Osteoblast (primary cell): ENCODE data around the gene SYT12. TPM values are rescaled to one million over a fixed set of nuclear protein-coding genes. Genes with fewer than 3 reads are reported as not detected.
A peak's percentile ranks its signal among the peaks of the same experiment; 100 is the strongest.

Experiments used
- DNase-seq: peaks from one replicate; pipeline ENCODE4 v3.0.0; 2011; ENCODE audit warnings: low spot score, mixed read lengths; ENCODE audit not compliant: insufficient read length; ENCODE audit errors: missing footprints
- H2AFZ ChIP-seq: 2 replicates; pipeline ENCODE4 v1.6.0; 2011; ENCODE audit warnings: mild to moderate bottlenecking, low read length
- H3K27ac ChIP-seq: 2 replicates; pipeline ENCODE4 v1.5.1; 2011; ENCODE audit warnings: mild to moderate bottlenecking, low read depth, low read length, moderate library complexity
- H3K27me3 ChIP-seq: 2 replicates; pipeline ENCODE4 v1.6.0; 2012; ENCODE audit warnings: mild to moderate bottlenecking, control low read depth, inconsistent platforms, low read length, moderate library complexity; ENCODE audit not compliant: insufficient read depth
- H3K36me3 ChIP-seq: 2 replicates; pipeline ENCODE4 v1.5.1; 2011; ENCODE audit warnings: mild to moderate bottlenecking, low read length, control low read depth, moderate library complexity; ENCODE audit not compliant: insufficient read depth
- H3K4me1 ChIP-seq: 2 replicates; pipeline ENCODE4 v1.5.1; 2011; ENCODE audit warnings: mild to moderate bottlenecking, low read length, control low read depth, moderate library complexity; ENCODE audit not compliant: insufficient read depth
- H3K4me2 ChIP-seq: 2 replicates; pipeline ENCODE4 v1.6.0; 2011; ENCODE audit warnings: mild to moderate bottlenecking, low read length; ENCODE audit not compliant: insufficient read depth
- H3K4me3 ChIP-seq: fragments of 200-600 bp; sonication (generic); 3 replicates; pipeline ENCODE4 v1.5.1; 2012; ENCODE audit warnings: mild to moderate bottlenecking, low read length, inconsistent platforms; ENCODE audit not compliant: insufficient read depth
- H3K79me2 ChIP-seq: 2 replicates; pipeline ENCODE4 v1.6.0; 2012; ENCODE audit warnings: mild to moderate bottlenecking, low read length, control low read depth, inconsistent platforms; ENCODE audit not compliant: insufficient read depth
- H3K9me3 ChIP-seq: 2 replicates; pipeline ENCODE4 v1.5.1; 2011; ENCODE audit warnings: low read depth, low read length, control low read depth
- H4K20me1 ChIP-seq: 2 replicates; pipeline ENCODE4 v1.6.0; 2012; ENCODE audit warnings: mild to moderate bottlenecking, low read length, control low read depth; ENCODE audit not compliant: insufficient read depth
- total RNA-seq: library from RNA; depleted of rRNA; stranded (reverse); fragments of >200 nt; gene quantifications from 2 replicates; pipeline ENCODE4 v1.2.3, GENCODE V29; 2012
- TF ChIP-seq, protein P1 (sequence below): IDR thresholded peaks from 2 replicates; pipeline ENCODE4 v1.5.1; 2011; ENCODE audit warnings: mild to moderate bottlenecking, low read depth, low read length, moderate library complexity; ENCODE audit errors: extremely low read depth

The SYT12 gene
- total RNA-seq, 1 donor: 4.0 TPM

DNA sequence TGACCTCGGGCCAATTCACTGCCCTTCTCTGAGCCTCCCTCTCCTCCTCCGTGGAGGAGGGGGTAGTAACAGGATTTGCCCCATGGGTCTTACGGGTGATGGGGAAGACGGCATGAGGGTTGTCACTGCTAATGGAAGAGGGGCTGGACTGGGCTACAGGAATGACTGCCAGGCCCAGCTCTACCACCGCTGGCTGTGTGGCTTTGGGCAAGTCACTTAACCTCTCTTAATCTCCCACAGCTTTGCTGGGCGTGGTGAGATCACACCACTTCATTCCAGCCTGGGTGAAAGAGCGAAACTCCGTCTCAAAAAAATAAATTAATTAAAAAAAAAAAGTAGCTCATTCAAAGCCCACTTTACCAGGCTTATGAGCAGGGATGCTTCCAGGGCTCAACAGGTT is 2.8 kb downstream of the SYT12 start:
- no peak overlapping the region for H2AFZ ChIP-seq
- H4K20me1 ChIP-seq: no peaks in the 10 kb centered on the region
- H3K4me1 ChIP-seq: peaks cover 26% of the 10 kb centered on the region
- H3K4me3 ChIP-seq: no peak overlapping the region
- DNase-seq: peak; percentile 46
- H3K9me3 ChIP-seq: no peaks in the 10 kb centered on the region
- H3K36me3 ChIP-seq: no peaks in the 10 kb centered on the region
- H3K79me2 ChIP-seq: no peaks in the 10 kb centered on the region
- TF ChIP-seq, protein P1, sequence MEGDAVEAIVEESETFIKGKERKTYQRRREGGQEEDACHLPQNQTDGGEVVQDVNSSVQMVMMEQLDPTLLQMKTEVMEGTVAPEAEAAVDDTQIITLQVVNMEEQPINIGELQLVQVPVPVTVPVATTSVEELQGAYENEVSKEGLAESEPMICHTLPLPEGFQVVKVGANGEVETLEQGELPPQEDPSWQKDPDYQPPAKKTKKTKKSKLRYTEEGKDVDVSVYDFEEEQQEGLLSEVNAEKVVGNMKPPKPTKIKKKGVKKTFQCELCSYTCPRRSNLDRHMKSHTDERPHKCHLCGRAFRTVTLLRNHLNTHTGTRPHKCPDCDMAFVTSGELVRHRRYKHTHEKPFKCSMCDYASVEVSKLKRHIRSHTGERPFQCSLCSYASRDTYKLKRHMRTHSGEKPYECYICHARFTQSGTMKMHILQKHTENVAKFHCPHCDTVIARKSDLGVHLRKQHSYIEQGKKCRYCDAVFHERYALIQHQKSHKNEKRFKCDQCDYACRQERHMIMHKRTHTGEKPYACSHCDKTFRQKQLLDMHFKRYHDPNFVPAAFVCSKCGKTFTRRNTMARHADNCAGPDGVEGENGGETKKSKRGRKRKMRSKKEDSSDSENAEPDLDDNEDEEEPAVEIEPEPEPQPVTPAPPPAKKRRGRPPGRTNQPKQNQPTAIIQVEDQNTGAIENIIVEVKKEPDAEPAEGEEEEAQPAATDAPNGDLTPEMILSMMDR: no peak
- no peak overlapping the region for H3K4me2 ChIP-seq
- no peaks in the 10 kb centered on the region for H3K27me3 ChIP-seq
- H3K27ac ChIP-seq: no peak overlapping the region

- DNase-seq: peak; percentile 46
- Histone ChIP-seq H3K79me2 (no peaks in the 10 kb centered on the region), H3K4me1 (peaks cover 29% of the 10 kb centered on the region), H3K4me3 (no peak overlapping the region), H2AFZ (no peak overlapping the region), H3K4me2 (no peak overlapping the region), H3K36me3 (no peaks in the 10 kb centered on the region), H3K27me3 (no peaks in the 10 kb centered on the region), H3K27ac (no peak overlapping the region), H3K9me3 (no peaks in the 10 kb centered on the region), H4K20me1 (no peaks in the 10 kb centered on the region)
- TF ChIP-seq, protein P1: no peak
Observed at GRCh38 chr11:67026941-67027340, 4.0 kb downstream of the SYT12 start.

DNA sequence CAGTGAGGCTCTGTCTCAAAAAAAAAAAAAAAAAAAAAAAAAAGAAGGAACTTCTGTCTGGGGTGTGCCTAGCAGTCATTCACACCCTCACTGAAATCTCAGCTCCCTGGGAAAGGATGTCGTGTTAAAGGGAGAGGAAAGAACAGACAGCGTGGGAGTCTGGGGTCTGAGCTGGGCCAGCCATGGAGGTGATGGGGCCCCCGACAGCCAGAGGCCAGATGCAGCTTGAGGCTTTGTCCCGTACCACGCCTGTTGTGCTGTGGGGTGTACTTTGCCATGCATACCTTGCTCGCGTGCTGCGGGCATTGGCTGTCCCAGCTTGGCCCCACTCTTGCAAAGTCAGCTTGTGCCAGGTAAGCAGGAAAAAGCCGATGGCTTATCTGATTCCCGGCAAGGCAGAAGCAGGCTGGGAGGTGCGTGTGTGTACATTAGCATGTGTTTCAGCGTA is 4.6 kb downstream of the SYT12 start:
- Histone ChIP-seq H2AFZ (no peak overlapping the region), H3K27me3 (no peaks in the 10 kb centered on the region), H4K20me1 (no peaks in the 10 kb centered on the region), H3K4me1 (peaks cover 29% of the 10 kb centered on the region), H3K4me3 (no peak overlapping the region), H3K9me3 (no peaks in the 10 kb centered on the region), H3K36me3 (no peaks in the 10 kb centered on the region), H3K79me2 (no peaks in the 10 kb centered on the region), H3K4me2 (no peak overlapping the region), H3K27ac (no peak overlapping the region)
- peak; percentile 58 for DNase-seq
- TF ChIP-seq, protein P1: no peak

- Histone ChIP-seq H2AFZ (no peak overlapping the region), H4K20me1 (no peaks in the 10 kb centered on the region), H3K4me1 (peaks cover 26% of the 10 kb centered on the region), H3K27me3 (no peaks in the 10 kb centered on the region), H3K9me3 (no peaks in the 10 kb centered on the region), H3K36me3 (no peaks in the 10 kb centered on the region), H3K79me2 (no peaks in the 10 kb centered on the region), H3K4me2 (no peak overlapping the region), H3K4me3 (no peak overlapping the region), H3K27ac (no peak overlapping the region)
- DNase-seq: peak; percentile 68
- TF ChIP-seq, protein P1: no peak
Observed at GRCh38 chr11:67027943-67028542, 5.1 kb downstream of the SYT12 start.
